Subcutaneous abdominal adipose tissue (tissue), 5 donors: ENCODE measurements around the gene TCEANC.

Experiments used
- H3K27ac ChIP-seq: one replicate; pipeline ENCODE4 v1.7.0; 2013; ENCODE audit warnings: low read depth, mild to moderate bottlenecking, inconsistent platforms, low read length, moderate library complexity
- H3K27me3 ChIP-seq, 5 donors: one replicate each; pipeline ENCODE4 v1.7.0; 2013; ENCODE audit warnings: low read length in 5 of 5, inconsistent platforms in 1 of 5; ENCODE audit not compliant: control insufficient read depth in 5 of 5, insufficient read depth in 4 of 5
- H3K36me3 ChIP-seq, 5 donors: one replicate each; pipeline ENCODE4 v1.7.0; 2013; ENCODE audit warnings: low read length in 5 of 5; ENCODE audit not compliant: control insufficient read depth in 5 of 5, insufficient read depth in 5 of 5
- H3K4me1 ChIP-seq, 5 donors: one replicate each; pipeline ENCODE4 v1.7.0; 2013; ENCODE audit warnings: low read length in 5 of 5, mild to moderate bottlenecking in 3 of 5, moderate library complexity in 1 of 5; ENCODE audit not compliant: control insufficient read depth in 5 of 5, insufficient read depth in 5 of 5
- H3K4me3 ChIP-seq, 5 donors: one replicate each; pipeline ENCODE4 v1.7.0; 2013; ENCODE audit warnings: low read length in 5 of 5, low read depth in 1 of 5
- H3K9ac ChIP-seq, 5 donors: one replicate each; pipeline ENCODE4 v1.7.0; 2013; ENCODE audit warnings: low read length in 5 of 5, mild to moderate bottlenecking in 4 of 5, moderate library complexity in 3 of 5
- H3K9me3 ChIP-seq, 5 donors: one replicate each; pipeline ENCODE4 v1.7.0; 2013; ENCODE audit warnings: low read length in 5 of 5; ENCODE audit not compliant: control insufficient read depth in 5 of 5
- donor health status: healthy.
- donor health status: healthy.
- donor health status: healthy.
- donor health status: healthy.
- donor health status: healthy.

Gene TCEANC

DNA sequence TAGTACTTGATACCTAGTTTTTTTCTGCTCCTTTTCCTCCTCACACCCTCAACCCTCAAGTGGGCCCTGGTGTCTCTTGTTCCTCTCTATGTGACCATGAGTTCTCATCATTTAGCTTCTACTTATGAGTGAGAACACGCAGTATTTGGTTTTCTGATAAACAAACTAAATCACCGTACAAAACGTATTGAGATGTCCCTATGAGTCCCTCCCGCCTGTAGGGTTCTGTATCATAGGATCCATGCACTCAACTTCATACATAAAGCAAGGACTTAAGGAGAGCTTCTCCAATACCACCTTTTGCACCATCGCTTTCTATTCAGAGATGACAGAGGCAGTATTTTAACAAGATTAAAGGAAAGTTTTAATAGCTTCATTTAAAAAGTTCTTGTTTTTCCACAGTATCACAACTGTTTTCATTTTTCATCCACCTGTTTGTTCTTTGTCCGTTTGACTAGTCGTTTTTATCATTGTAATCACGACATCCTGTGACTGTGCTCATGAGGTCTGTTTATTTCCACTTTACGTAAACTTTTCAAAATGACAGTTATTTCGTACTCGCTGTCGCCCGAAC, 35.5 kb downstream of the TCEANC start:
- peak overlapping the region; percentile 69 to 91 (median 82) for H3K4me3 ChIP-seq
- H3K27me3 ChIP-seq, result peaks cover 0 to 13% (median 4%) of the 10 kb centered on the region in 5 donors
- H3K9ac ChIP-seq, result peak overlapping the region in 4 of 5 donors; percentile 7 to 72 (median 60)
- H3K36me3 ChIP-seq, result no peaks in the 10 kb centered on the region
- peaks cover 0 to 33% (median 22%) of the 10 kb centered on the region in 5 donors for H3K4me1 ChIP-seq
- H3K9me3 ChIP-seq, result no peaks in the 10 kb centered on the region
- H3K27ac ChIP-seq, result peak overlapping the region; percentile 94

DNA sequence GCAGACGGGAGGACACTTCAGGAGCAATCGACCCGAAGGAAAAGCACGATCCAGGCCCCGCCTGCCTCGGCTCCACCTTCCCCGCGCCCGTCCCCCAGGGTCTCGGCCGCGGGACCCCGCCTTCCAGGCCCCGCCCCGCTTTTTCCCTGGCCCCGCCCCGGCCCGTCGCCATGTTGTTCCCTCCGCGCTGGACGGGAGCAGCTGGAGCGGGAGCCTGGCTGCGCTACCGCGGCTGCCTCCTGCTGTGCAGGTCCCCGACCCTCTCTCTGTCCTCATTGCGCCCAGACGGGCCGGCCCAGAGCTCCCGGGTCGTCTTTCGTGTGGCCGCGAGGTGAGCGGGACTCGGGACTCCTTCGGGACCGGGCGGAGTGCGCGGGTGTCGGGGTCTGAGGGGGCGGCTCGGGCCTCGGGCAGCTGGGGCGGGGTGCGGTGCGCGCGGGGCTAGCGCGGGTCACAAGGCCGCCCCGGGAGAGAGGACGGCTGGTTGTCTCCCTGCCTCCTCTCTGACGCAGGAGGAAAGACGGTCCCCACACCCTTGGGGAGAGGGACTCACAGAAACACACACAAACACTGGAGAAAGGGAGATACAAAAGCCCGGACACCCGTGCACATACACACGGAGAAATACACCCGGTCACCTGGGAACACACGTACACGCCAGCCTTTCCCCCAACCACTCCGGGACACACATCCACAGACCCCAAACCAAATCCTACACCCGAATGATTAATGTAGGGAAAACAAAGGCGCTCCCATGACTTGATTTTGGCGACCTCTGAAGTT, 36.2 kb downstream of the TCEANC start, which contains the start of gene RAB9A:
Gene RAB9A (plus strand): TSS at position 171 of the 783 bp plus-strand sequence. CDS start 19,619 bp downstream, outside the sequence.
- peak within 1 kb of the TSS; percentile 57 to 91 (median 87) for H3K9ac ChIP-seq
- H3K4me1 ChIP-seq, result peaks cover 0 to 39% (median 26%) of the 10 kb centered on the region in 5 donors
- H3K27me3 ChIP-seq, result peaks cover 0 to 13% (median 4%) of the 10 kb centered on the region in 5 donors
- no peaks in the 10 kb centered on the region for H3K36me3 ChIP-seq
- peak within 1 kb of the TSS; percentile 94 for H3K27ac ChIP-seq
- H3K9me3 ChIP-seq, result no peaks in the 10 kb centered on the region
- H3K4me3 ChIP-seq, result peak within 1 kb of the TSS; percentile 69 to 97 (median 90)

DNA sequence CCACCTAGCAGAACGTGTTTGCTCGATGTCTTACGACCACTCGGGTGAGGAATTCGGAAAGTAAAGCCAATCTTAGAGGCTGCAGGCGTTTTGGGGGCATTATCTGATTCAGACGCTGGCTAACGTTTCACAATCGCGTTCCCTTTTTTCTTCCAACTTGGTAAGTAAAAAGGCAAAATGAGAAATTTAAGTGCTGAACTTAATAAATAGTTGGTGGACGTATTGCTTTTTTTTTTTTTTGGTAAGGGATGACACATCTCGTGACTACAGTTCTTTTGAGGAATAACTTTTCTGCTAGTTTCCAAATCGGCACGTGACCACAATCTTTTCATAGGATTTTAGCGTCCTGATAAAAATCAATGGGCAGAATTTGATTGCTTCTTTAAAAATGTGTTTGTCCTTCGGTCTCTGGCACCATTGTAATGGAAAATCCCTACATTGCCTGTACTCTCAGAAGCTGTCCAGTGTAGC, 36.8 kb downstream of the TCEANC start:
- peaks cover 0 to 46% (median 30%) of the 10 kb centered on the region in 5 donors for H3K4me1 ChIP-seq
- peak overlapping the region; percentile 69 to 97 (median 90) for H3K4me3 ChIP-seq
- H3K36me3 ChIP-seq, result no peaks in the 10 kb centered on the region
- peak overlapping the region; percentile 51 to 91 (median 87) for H3K9ac ChIP-seq
- peaks cover 0 to 13% (median 4%) of the 10 kb centered on the region in 5 donors for H3K27me3 ChIP-seq
- H3K9me3 ChIP-seq, result no peaks in the 10 kb centered on the region
- H3K27ac ChIP-seq, result peak overlapping the region; percentile 94

DNA sequence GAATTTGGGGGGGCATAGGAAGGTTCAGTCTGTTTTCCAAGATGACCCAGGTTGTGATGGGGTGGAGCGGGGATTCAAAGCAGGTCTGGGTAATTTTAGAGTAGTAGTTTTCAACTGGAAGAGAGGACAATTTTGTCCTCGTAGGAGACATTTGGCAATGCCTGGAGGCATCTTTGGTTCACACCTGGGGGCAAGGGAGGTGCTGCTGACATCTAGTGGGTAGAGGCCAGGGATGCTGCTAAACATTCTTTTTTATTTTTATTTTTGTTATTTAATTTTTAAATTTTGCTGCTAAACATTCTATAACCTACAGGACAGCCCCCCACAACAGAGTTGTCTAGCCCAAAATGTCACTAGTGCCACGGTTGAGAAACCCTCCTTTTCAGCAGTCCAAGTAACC, 37.9 kb downstream of the TCEANC start:
- peaks cover 0 to 17% (median 0%) of the 10 kb centered on the region in 5 donors for H3K27me3 ChIP-seq
- no peaks in the 10 kb centered on the region for H3K36me3 ChIP-seq
- H3K27ac ChIP-seq, result peak overlapping the region; percentile 94
- peaks cover 0 to 51% (median 37%) of the 10 kb centered on the region in 5 donors for H3K4me1 ChIP-seq
- no peaks in the 10 kb centered on the region for H3K9me3 ChIP-seq
- H3K4me3 ChIP-seq, result peak overlapping the region in 4 of 5 donors; percentile 69 to 91 (median 86)
- H3K9ac ChIP-seq, result peak overlapping the region in 1 of 5 donors; percentile 91

DNA sequence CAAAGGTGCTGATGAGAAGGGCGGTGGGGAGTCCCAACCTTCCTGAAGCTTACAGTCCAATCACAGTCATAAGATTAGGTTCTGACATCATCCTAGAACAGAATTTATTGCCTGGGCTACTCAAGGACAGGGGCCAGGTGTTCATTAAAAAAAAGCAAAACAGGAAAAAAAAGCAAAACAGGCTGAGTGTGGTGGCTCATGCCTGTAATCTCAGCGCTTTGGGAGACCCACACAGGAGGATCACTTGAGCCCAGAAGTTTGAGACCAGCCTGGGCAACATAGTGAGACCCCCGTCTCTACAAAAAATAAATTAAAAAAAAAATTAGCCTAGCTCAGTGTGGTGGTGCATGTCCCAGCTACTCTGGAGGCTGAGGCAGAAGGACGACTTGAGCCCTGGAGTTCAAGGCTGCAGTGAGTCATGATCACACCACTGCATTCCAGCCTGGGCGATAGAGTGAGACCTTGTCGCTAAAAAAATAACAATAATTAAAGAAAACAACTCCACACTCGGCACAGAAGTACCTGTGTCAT, 39.0 kb downstream of the TCEANC start:
- Histone ChIP-seq H3K27me3 (peaks cover 0 to 17% (median 0%) of the 10 kb centered on the region in 5 donors), H3K9me3 (no peaks in the 10 kb centered on the region), H3K27ac (peak overlapping the region; percentile 15), H3K4me1 (peaks cover 0 to 55% (median 38%) of the 10 kb centered on the region in 5 donors), H3K36me3 (no peaks in the 10 kb centered on the region), H3K4me3 (no peak overlapping the region), H3K9ac (no peak overlapping the region)

DNA sequence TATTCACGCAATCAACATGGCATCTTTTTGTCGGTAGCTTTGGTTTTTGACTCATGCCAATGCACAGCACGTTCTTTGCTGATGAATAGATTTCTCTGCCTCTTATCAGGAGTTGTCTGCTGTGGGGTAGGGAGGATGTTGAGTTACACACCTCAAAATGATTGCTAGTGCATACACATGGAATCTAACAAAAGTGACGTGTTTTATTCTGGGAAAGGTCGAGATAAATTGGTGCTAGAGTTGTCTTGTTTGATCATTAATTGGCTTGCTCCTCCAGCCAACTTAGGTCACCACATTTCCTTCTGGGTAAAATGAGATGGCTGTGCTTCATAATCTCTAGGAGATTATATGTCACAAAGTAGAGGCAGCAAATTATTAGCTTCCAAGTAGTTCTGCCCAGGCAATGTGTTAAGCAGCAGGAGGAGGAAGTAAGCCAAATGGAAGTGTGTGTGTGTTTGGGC, 39.9 kb downstream of the TCEANC start:
- Histone ChIP-seq H3K9ac (no peak overlapping the region), H3K27me3 (peaks cover 0 to 17% (median 0%) of the 10 kb centered on the region in 5 donors), H3K4me3 (no peak overlapping the region), H3K9me3 (no peaks in the 10 kb centered on the region), H3K27ac (peak overlapping the region; percentile 11), H3K36me3 (no peaks in the 10 kb centered on the region), H3K4me1 (peaks cover 0 to 56% (median 41%) of the 10 kb centered on the region in 5 donors)

DNA sequence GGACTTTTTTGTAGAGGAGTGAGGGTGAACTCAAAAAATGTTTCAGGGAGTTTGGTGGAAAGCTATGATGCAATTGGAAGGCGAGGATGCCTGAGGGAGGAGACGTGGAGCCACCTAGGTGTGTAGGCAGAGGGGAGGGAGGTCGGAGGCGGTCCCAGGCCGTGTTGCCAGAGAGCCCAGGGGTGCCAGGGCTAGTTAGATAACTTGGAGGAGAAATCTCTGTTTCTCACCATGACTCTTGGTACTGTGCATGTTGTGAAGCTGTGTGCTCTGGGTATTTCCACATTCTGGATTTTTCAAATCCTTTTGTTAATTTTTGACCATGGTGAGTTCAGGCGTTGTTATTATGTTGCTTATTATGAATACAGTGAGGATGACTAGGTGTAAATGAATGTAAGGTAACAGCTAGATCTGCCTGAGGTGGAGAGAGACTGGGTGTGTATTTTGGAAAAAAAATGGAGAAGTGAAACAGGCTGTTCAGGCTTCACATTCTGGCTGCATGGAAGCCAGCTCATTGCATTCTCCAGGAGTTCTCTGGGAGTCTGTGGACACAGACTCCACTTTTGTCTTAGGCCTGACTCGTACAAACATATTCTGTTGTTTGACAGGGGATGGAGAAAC, 40.5 kb downstream of the TCEANC start:
- peak overlapping the region in 1 of 5 donors; percentile 23 for H3K9ac ChIP-seq

DNA sequence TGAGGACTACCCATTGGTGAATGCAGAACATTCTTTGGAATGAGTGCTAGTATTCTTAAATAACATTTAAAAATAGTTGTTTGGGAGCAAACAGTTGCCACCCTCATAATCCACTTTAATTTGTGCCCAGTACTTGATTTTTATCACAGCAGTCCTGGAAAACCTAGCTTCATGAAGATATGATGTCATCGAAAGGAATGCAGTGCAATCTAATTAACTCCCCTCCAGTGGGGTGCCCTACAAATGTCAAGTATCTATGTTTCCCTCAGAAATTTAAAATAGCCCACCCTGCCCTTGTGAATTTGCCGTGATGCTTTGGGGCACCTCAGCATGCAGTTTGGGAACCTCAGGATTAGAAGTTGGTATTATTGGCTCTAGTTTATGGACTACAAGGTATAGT, 41.4 kb downstream of the TCEANC start:
- Histone ChIP-seq H3K4me3 (no peak overlapping the region), H3K4me1 (peaks cover 0 to 61% (median 44%) of the 10 kb centered on the region in 5 donors), H3K9ac (peak overlapping the region in 1 of 5 donors; percentile 50), H3K27me3 (peaks cover 0 to 7% (median 0%) of the 10 kb centered on the region in 5 donors), H3K36me3 (no peaks in the 10 kb centered on the region), H3K27ac (no peak overlapping the region), H3K9me3 (no peaks in the 10 kb centered on the region)

More for the DNA sequence above, 40.5 kb downstream of the TCEANC start:
- Histone ChIP-seq H3K4me3 (no peak overlapping the region), H3K36me3 (no peaks in the 10 kb centered on the region), H3K4me1 (peaks cover 0 to 54% (median 42%) of the 10 kb centered on the region in 5 donors), H3K27me3 (peaks cover 0 to 12% (median 0%) of the 10 kb centered on the region in 5 donors), H3K9me3 (no peaks in the 10 kb centered on the region), H3K27ac (peak overlapping the region; percentile 11)

DNA sequence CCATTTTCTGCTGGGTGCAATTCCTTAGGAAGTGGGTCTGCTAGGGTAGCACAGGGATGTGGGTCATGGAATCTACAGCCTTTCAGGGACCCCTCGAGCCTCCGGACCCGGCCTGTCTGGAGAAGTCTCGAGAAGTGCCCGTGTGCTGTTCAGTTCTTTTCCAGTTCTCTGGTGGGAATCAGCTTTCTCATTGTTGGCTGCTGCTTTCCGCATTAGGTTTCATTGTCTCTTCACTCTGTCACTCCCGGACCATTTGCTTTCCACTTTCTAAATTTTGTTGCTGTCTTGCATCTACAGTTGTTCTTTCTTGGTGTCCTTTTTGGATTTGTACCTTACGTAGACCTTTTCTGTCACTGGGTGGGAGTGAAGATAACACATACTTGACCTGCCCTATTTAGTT, 42.0 kb downstream of the TCEANC start:
- no peaks in the 10 kb centered on the region for H3K36me3 ChIP-seq
- H3K27ac ChIP-seq, result no peak overlapping the region
- no peaks in the 10 kb centered on the region for H3K9me3 ChIP-seq
- H3K27me3 ChIP-seq, result peaks cover 0 to 6% (median 0%) of the 10 kb centered on the region in 5 donors
- peaks cover 0 to 62% (median 45%) of the 10 kb centered on the region in 5 donors for H3K4me1 ChIP-seq
- H3K9ac ChIP-seq, result peak overlapping the region in 1 of 5 donors; percentile 50
- peak overlapping the region in 1 of 5 donors; percentile 24 for H3K4me3 ChIP-seq
